Memory B cell (primary cell): Measurements from ENCODE around the gene SLC38A9.
"Not testable (repeated sequence)": the region's sequence is repeated elsewhere in the genome, so short reads cannot be mapped to it uniquely, and the experiment has no call there.

Experiments
- ATAC-seq: fragments of 150-1000 bp; cut with Tn5 transposase; 2 replicates; pipeline ENCODE4 v1.10.0; 2021; ENCODE audit warnings: low read depth, mild to moderate bottlenecking, moderate library complexity
- DNase-seq, 2 donors: peaks; one replicate each; pipeline ENCODE4 v3.0.0; 2022; ENCODE audit warnings: low spot score in 2 of 2
- H3K27ac Mint-ChIP-seq: one replicate; pipeline ENCODE4 v1.8.0; 2022; ENCODE audit warnings: mild to moderate bottlenecking, moderate library complexity, mixed read lengths
- H3K27me3 Mint-ChIP-seq: one replicate; pipeline ENCODE4 v1.8.0; 2022; ENCODE audit warnings: mixed read lengths
- H3K36me3 Mint-ChIP-seq: one replicate; pipeline ENCODE4 v1.8.0; 2022; ENCODE audit warnings: mild to moderate bottlenecking, mixed read lengths
- H3K4me1 Mint-ChIP-seq: one replicate; pipeline ENCODE4 v1.8.0; 2022; ENCODE audit warnings: mixed read lengths
- H3K4me3 Mint-ChIP-seq: one replicate; pipeline ENCODE4 v1.8.0; 2022; ENCODE audit warnings: mild to moderate bottlenecking, moderate library complexity, mixed read lengths
- H3K9me3 Mint-ChIP-seq: one replicate; pipeline ENCODE4 v1.8.0; 2022; ENCODE audit warnings: mixed read lengths

Gene SLC38A9

DNA sequence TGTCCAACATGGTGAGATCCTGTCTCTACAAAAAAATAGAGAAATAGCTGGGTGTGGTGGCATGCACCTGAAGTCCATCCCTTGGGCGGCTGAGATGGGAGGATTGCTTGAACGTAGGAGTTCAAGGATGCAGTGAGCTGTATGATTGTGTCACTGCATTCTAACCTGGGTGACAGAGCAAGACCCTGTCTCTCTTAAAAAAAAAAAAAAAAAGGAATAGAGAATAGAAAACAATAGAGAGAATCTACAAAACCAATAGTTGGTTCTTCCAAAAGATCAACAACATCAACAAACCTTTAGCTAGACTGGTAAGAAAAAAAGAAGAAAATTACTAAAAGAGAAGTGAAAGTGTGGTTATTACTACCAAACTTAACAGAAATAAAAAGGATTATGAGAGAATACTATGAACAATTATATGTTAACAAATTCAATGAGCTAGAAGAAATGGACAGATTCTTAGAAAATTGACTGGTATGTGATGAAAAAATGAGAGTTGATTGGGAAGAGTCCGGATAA lies 8.1 kb upstream of the SLC38A9 start:
- ATAC-seq (no peak), DNase-seq (no peak)
- no peak overlapping the region for H3K27ac Mint-ChIP-seq
- peaks cover 7% of the 10 kb centered on the region for H3K4me1 Mint-ChIP-seq
- H3K9me3 Mint-ChIP-seq, result peaks cover 3% of the 10 kb centered on the region
- H3K27me3 Mint-ChIP-seq, result no peaks in the 10 kb centered on the region
- no peak overlapping the region for H3K4me3 Mint-ChIP-seq
- peaks cover 2% of the 10 kb centered on the region for H3K36me3 Mint-ChIP-seq

DNA sequence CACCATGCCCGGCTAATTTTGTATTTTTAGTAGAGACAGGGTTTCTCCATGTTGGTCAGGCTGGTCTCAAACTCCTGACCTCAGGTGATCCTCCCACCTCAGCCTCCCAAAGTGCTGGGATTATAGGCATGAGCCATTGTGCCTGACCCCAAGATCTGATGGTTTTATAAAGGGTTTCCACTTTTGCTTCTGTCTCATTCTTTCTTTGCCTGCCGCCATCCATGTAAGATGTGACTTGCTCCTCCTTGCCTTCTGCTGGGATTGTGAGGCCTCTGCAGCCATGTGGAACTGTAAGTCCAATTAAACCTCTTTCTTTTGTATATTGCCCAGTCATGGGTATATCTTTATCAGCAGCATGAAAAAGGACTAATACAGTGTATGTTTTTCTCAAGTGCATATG lies 6.9 kb upstream of the SLC38A9 start:
- H3K4me1 Mint-ChIP-seq, H3K9me3 Mint-ChIP-seq, H3K36me3 Mint-ChIP-seq, H3K27ac Mint-ChIP-seq, DNase-seq, ATAC-seq, H3K4me3 Mint-ChIP-seq, H3K27me3 Mint-ChIP-seq: not testable (repeated sequence)

DNA sequence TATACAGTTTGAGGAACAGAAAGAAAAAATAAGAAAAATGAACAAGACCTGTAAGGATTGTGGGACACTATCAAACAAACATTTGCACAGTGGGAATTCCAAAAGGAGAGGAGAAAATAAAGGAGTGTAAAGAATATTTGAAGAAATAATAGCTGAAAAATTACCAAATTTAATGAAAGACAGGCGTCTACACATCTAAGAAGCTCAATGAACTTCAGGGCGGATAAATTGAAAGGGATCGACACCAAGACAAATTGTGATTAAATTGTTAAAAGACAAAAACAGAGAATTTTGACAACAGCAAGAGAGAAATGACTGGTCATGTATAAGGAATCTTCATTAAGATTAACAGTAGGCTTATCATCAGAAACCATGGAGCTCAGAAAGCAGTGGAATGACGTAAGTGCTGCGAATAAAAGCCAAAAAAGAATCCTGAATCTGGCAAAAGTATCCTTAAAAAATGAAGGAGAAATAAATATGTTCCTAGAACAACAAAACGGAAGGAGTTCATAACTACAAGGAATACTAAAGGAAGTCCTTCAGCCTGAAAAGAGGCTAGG lies 3.5 kb upstream of the SLC38A9 start:
- ATAC-seq (no peak), DNase-seq (no peak)
- peaks cover 3% of the 10 kb centered on the region for H3K9me3 Mint-ChIP-seq

DNA sequence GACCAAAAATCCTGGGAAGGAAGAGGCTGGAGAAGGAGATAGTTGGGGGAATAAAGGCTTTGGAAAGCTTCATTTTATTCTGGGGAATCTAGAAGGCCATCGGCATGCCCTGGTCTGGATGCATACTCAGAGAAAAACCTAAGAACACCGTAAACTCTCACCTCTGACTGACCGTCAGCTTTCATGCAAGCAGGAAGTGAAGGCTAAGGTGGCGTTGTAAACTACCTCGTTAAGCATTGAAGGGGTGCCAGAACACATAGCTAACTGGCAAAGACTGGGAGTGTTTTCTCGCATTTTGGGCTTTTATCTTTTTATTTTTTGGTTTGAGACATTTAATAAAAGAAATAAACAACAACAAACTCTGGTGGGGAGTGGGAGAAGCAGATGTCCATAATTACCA lies 2.6 kb upstream of the SLC38A9 start:
- Mint-ChIP-seq H3K4me3 (no peak overlapping the region), H3K4me1 (peaks cover 8% of the 10 kb centered on the region), H3K36me3 (peaks cover 2% of the 10 kb centered on the region), H3K27me3 (no peaks in the 10 kb centered on the region), H3K27ac (no peak overlapping the region), H3K9me3 (peaks cover 3% of the 10 kb centered on the region)
- DNase-seq (no peak), ATAC-seq (no peak)

More for the DNA sequence above, 3.5 kb upstream of the SLC38A9 start:
- Mint-ChIP-seq H3K27ac (no peak overlapping the region), H3K36me3 (peaks cover 2% of the 10 kb centered on the region), H3K4me1 (peaks cover 10% of the 10 kb centered on the region), H3K27me3 (no peaks in the 10 kb centered on the region), H3K4me3 (no peak overlapping the region)

DNA sequence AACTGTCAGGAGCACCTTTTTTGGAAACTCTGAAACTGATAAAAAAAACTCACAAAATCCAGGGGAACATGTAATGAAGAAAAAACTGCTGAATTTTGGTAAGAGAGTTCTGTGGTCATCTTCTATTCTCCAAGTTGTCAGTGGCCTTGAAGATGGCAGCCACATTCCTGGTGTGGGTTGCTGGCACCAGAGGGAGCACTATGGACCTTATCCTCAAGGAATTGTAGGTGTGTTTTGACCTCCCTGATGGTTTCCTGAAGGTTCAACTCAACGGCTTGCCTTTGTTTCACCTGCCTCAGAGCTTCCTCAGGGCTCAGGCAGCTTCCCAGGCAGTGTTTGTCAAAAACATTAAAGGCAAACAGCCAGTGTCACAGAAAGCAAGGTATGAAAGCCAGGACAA lies 2.2 kb upstream of the SLC38A9 start:
- DNase-seq (no peak), ATAC-seq (no peak)
- Mint-ChIP-seq H3K27ac (no peak overlapping the region), H3K36me3 (peaks cover 2% of the 10 kb centered on the region), H3K9me3 (peaks cover 3% of the 10 kb centered on the region), H3K4me3 (no peak overlapping the region), H3K27me3 (no peaks in the 10 kb centered on the region), H3K4me1 (peaks cover 8% of the 10 kb centered on the region)

DNA sequence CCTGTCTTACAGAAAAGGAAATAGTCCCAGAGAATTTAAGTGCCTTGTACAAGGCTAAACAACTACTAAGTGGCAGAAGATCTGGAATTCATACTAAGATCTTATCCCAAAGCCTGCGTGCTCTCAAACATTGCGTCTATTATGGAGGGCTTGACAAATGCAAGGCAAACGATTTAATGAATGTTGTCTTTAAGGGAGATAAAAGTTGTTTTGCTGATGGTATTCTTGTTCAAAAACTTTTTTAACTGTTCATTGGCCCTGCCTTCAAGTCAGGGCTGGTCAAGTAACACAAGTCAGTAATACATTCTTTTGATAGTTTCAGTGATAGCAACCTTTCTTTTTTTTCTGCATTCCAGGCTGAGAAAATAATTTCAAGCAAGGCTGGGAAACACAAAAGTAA lies 1.7 kb upstream of the SLC38A9 start:
- DNase-seq (no peak), ATAC-seq (no peak)
- Mint-ChIP-seq H3K9me3 (peaks cover 2% of the 10 kb centered on the region), H3K4me1 (peaks cover 8% of the 10 kb centered on the region), H3K36me3 (no peaks in the 10 kb centered on the region), H3K4me3 (no peak overlapping the region), H3K27me3 (no peaks in the 10 kb centered on the region), H3K27ac (no peak overlapping the region)

DNA sequence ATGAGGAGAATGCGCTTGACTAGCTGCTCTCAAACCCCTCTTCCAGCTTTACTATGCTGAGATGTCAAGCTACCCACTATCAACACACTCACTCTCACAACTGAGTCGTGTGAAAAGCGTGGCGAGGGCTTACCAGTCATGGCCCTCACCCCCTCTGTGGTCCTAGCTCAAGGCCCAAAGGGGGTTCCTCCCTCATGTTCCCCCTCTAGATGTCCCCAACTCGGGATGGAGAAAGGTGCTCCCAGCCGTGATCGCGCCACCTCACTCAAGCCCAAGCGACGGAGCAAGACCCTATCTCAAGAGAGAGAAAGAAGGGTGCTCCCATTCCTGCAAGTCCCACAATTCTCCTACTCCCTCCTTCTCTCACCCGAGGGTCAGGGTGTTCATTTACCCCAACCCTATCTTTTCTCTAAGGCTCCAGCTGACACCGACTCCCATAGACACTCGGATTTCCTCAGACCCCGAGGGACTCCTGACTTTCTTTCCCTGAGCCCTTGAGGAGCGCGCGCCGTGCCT lies 559 bp downstream of the SLC38A9 start:
- H3K27ac Mint-ChIP-seq, result peak overlapping the region; percentile 93
- H3K9me3 Mint-ChIP-seq, result no peaks in the 10 kb centered on the region
- peaks cover 2% of the 10 kb centered on the region for H3K36me3 Mint-ChIP-seq
- no peak for ATAC-seq
- no peaks in the 10 kb centered on the region for H3K27me3 Mint-ChIP-seq
- DNase-seq, result no peak
- peak overlapping the region; percentile 99 for H3K4me3 Mint-ChIP-seq
- peaks cover 9% of the 10 kb centered on the region for H3K4me1 Mint-ChIP-seq

DNA sequence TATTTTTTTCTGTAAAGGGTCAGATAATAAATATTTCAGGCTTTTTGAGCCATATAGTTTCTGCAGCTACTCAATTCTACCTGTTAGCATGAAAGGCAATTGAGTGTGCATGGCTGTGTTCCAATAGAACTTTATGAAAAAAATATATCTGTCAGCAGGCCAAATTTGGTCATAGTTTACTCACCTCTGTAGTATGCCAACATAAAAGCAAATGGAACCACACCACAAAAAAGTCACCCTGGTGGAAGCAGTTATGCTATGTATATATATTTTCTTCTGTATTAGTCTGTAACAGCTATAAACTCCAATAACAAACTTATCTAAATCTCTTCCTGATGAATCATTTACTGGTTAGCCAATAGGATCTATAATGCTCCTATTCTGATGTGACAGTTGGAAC lies 3.4 kb downstream of the SLC38A9 start:
- Mint-ChIP-seq H3K4me1 (peaks cover 9% of the 10 kb centered on the region), H3K36me3 (peaks cover 4% of the 10 kb centered on the region), H3K4me3 (no peak overlapping the region), H3K27me3 (no peaks in the 10 kb centered on the region), H3K9me3 (no peaks in the 10 kb centered on the region), H3K27ac (no peak overlapping the region)
- DNase-seq, result no peak
- ATAC-seq, result no peak

DNA sequence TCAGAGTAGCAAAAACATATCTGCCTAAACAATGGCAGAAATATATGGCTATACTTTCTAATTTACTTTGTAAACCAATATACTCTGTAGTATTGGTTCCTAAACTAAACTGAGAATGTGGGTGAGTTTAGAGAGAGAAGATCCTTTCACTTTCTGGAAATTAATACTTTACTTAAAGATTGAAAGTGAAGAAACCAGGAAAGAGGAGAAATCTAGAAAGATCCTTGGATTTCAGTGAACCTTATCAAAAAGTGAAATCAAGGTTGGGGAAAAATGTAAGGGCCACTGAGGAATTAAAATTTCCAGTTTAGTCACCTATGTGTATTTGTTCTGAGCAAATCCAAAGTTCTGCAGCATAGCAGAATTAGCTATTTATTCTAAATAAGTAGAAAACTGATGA lies 5.9 kb downstream of the SLC38A9 start:
- peaks cover 6% of the 10 kb centered on the region for H3K36me3 Mint-ChIP-seq
- no peak for ATAC-seq
- no peak overlapping the region for H3K4me3 Mint-ChIP-seq
- peaks cover 9% of the 10 kb centered on the region for H3K4me1 Mint-ChIP-seq
- H3K9me3 Mint-ChIP-seq, result no peaks in the 10 kb centered on the region
- H3K27me3 Mint-ChIP-seq, result no peaks in the 10 kb centered on the region
- H3K27ac Mint-ChIP-seq, result peak overlapping the region; percentile 51
- DNase-seq, result no peak

DNA sequence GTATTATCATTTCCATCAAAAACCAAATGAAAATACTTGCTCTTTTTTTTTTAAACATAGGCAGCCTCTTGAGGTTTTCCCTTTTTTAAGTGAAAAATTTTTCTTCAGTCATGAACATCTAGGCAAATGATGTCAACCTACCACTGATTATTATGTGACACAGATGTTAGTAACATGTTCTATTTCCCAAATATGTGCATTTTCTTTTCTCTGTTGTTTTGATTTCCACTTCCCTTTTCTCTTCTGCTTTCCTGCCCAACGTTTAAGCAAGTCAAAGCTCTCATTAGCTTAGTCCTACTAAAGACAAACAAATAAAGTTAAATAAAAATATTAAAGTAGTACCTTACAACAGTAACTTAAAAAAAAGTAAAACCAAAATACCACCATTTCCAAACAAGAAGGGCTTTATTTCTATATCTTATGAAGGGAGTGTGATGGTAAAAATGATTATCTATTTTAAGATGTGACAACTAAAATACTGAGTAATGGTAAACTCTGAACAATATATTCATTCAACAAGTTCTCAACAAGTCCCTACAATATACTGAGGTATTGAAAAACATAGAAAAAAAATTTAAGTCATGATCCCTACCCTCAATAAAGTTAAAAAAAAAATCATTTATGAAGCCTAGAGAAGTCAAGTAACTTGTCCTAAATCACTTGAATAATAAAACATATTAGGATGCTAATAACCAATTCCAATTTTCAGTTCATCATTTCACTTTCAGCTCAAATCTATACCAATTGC lies 9.4 kb downstream of the SLC38A9 start:
- DNase-seq (no peak), ATAC-seq (peak; percentile 89)
- Mint-ChIP-seq H3K9me3 (no peaks in the 10 kb centered on the region), H3K4me3 (no peak overlapping the region), H3K27ac (peak overlapping the region; percentile 50), H3K27me3 (no peaks in the 10 kb centered on the region), H3K36me3 (peaks cover 10% of the 10 kb centered on the region), H3K4me1 (peaks cover 13% of the 10 kb centered on the region)

DNA sequence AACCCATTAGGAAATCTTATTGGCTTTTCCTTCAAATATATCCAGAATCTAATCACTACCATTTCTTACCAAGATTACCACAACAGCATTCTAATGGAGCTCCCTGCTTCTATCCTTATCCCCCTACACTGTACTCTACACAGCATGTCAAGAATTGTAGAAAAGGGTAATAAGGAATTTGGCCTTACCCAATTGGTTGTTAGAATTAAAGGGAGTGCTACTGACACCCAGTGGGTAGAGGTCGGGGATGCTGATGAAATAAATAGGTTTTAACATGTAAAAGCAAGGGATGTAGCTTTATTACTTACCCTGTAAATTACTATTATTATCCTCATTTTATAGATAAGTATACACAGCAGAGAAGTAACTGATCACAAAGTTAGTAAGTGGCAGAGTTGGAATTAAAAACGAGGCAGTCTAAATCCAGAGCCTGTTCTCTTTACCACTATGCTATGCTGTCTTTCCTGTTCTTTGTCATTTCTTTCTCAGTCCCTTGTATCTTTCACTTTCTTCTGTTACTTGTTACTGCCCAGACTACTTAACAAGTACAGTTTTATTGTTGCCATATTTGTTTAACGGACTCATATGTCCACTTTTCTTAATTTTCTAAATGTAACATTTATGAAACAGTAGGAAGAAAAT lies 10.5 kb downstream of the SLC38A9 start:
- ATAC-seq, result no peak

DNA sequence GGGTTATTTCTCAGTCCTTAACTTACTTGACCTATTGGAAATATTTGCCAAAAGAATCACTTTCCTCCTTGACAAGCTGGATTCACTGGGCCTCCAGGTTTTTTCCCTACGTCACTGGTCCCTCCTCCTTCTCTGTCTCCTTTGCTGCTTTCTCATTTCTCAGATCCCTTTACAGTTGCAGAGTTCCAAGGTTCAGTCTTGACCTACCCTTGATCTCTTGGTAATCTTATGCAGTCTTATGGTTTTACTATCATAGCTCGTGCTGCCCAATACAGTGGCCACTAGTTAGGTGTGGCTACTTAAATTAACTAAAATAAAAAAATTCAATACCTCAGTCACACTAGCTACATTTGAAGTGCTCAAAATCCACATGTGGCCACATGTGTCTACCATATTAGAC lies 11.4 kb downstream of the SLC38A9 start:
- Mint-ChIP-seq H3K36me3 (peaks cover 10% of the 10 kb centered on the region), H3K4me3 (no peak overlapping the region), H3K4me1 (peaks cover 13% of the 10 kb centered on the region), H3K27me3 (no peaks in the 10 kb centered on the region), H3K9me3 (no peaks in the 10 kb centered on the region), H3K27ac (no peak overlapping the region)
- DNase-seq (no peak), ATAC-seq (no peak)

More for the DNA sequence above, 10.5 kb downstream of the SLC38A9 start:
- no peak for DNase-seq
- peaks cover 13% of the 10 kb centered on the region for H3K4me1 Mint-ChIP-seq
- H3K4me3 Mint-ChIP-seq, result no peak overlapping the region
- H3K27me3 Mint-ChIP-seq, result no peaks in the 10 kb centered on the region
- H3K27ac Mint-ChIP-seq, result peak overlapping the region; percentile 61
- peaks cover 10% of the 10 kb centered on the region for H3K36me3 Mint-ChIP-seq
- H3K9me3 Mint-ChIP-seq, result no peaks in the 10 kb centered on the region

DNA sequence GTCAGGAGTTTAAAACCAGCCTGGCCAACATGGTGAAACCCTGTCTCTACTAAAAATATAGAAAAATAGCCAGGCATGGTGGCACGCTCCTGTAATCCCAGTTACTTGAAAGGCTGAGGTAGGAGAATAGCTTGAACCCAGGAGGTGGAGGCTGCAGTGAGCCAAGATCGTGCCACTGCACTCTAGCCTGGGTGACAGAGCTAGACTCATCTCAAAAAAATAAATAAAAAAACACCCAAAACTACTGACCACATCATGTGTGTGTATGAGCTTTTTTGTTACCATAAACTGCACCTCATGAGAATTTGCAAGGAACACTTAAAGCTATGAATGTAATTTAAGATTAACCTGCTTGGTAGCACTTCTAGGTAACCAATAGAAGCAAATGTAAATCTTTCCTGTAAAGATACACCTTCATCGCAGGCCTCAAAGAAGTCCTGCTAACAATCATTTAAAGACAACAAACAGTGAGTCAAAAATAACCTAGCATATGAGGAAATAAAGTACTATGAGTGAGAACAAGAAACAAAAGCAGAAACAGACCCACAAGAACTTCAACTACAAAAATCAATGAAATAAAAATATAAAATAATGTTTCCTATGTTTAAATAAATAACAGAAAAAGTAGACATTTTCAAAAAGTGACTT lies 13.0 kb downstream of the SLC38A9 start:
- peaks cover 11% of the 10 kb centered on the region for H3K36me3 Mint-ChIP-seq
- no peaks in the 10 kb centered on the region for H3K27me3 Mint-ChIP-seq
- H3K9me3 Mint-ChIP-seq, result no peaks in the 10 kb centered on the region
- no peak overlapping the region for H3K27ac Mint-ChIP-seq
- H3K4me3 Mint-ChIP-seq, result no peak overlapping the region
- DNase-seq, result no peak
- ATAC-seq, result no peak
- H3K4me1 Mint-ChIP-seq, result peaks cover 15% of the 10 kb centered on the region

DNA sequence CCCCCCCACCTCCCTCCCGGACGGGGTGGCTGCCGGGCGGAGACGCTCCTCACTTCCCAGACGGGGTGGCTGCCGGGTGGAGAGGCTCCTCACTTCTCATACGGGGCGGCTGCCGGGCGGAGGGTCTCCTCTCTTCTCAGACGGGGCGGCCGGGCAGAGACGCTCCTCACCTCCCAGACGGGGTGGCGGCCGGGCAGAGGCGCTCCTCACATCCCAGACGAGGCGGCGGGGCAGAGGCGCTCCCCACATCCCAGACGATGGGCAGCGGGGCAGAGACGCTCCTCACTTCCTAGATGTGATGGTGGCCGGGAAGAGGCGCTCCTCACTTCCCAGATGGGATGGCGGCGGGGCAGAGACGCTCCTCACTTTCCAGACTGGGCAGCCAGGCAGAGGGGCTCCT lies 15.4 kb downstream of the SLC38A9 start:
- not testable (repeated sequence) for DNase-seq, H3K4me3 Mint-ChIP-seq, ATAC-seq, H3K27ac Mint-ChIP-seq, H3K27me3 Mint-ChIP-seq, H3K9me3 Mint-ChIP-seq
- peaks cover 11% of the 10 kb centered on the region for H3K36me3 Mint-ChIP-seq
- H3K4me1 Mint-ChIP-seq, result peaks cover 10% of the 10 kb centered on the region
